Measurements from ENCODE around the gene RANBP2.
"Not testable (repeated sequence)": the region's sequence is repeated elsewhere in the genome, so short reads cannot be mapped to it uniquely, and the experiment has no call there.

GRCh38 chr2:108690001-108690400 lies 29.3 kb upstream of the RANBP2 start:
- not testable (repeated sequence) for TF ChIP-seq CTCF (conservative IDR thresholded peaks at IDR 0.05 in 1 of 2, IDR thresholded peaks at IDR 0.05 in 1 of 2; ENCODE audit: low read depth in 1 of 2, low read length in 2 of 2); EZH2 (IDR thresholded peaks at IDR 0.05; ENCODE audit: low read length, missing control alignments)

Measured in fibroblast of lung (primary cell).